MM.1S (cell line): Measurements from ENCODE around the gene ZDHHC11.

ENCODE experiments used
- DNase-seq: peaks from one replicate; pipeline ENCODE4 v3.0.0-alpha.2; 2015
- H2AFZ ChIP-seq: fragments of 300-600 bp; sonication (generic); 2 replicates; pipeline ENCODE4 v1.6.0; 2016; ENCODE audit warnings: antibody characterized with exemption, low read length
- H3F3A ChIP-seq: fragments of 300-600 bp; sonication (generic); 2 replicates; pipeline ENCODE4 v1.6.1; 2016; ENCODE audit warnings: mild to moderate bottlenecking, antibody characterized with exemption, low read length, moderate library complexity, mixed read lengths; ENCODE audit not compliant: insufficient read depth
- H3K27ac ChIP-seq: fragments of 300-600 bp; sonication (generic); 2 replicates; pipeline ENCODE4 v1.5.1; 2016; ENCODE audit warnings: mild to moderate bottlenecking, low read length
- H3K27me3 ChIP-seq: fragments of 300-600 bp; sonication (generic); replicated peaks from 2 replicates; pipeline ENCODE4 v1.6.0; 2016; ENCODE audit warnings: low read length; ENCODE audit not compliant: insufficient read depth
- H3K36me3 ChIP-seq: fragments of 300-600 bp; sonication (generic); replicated peaks from 2 replicates; pipeline ENCODE4 v1.6.1; 2016; ENCODE audit warnings: mild to moderate bottlenecking, low read length, mixed read lengths; ENCODE audit not compliant: insufficient read depth
- H3K4me1 ChIP-seq: fragments of 300-600 bp; sonication (generic); 2 replicates; pipeline ENCODE4 v1.6.1; 2016; ENCODE audit warnings: low read length, mixed read lengths
- H3K4me2 ChIP-seq: fragments of 300-600 bp; sonication (generic); 2 replicates; pipeline ENCODE4 v1.6.0; 2016; ENCODE audit warnings: low read depth, low read length
- H3K4me3 ChIP-seq: fragments of 300-600 bp; sonication (generic); 2 replicates; pipeline ENCODE4 v1.5.1; 2016; ENCODE audit warnings: low read length, mixed read lengths
- H3K79me2 ChIP-seq: fragments of 300-600 bp; sonication (generic); 2 replicates; pipeline ENCODE4 v1.6.1; 2016; ENCODE audit warnings: mixed run types, low read length, mixed read lengths
- H3K9ac ChIP-seq: fragments of 300-600 bp; sonication (generic); 2 replicates; pipeline ENCODE4 v1.6.1; 2016; ENCODE audit warnings: low read length, mixed read lengths
- H3K9me2 ChIP-seq: fragments of 300-600 bp; sonication (generic); replicated peaks from 2 replicates; pipeline ENCODE4 v1.6.1; 2016; ENCODE audit warnings: mild to moderate bottlenecking, low read length, mixed read lengths; ENCODE audit not compliant: insufficient read depth
- H3K9me3 ChIP-seq: fragments of 300-600 bp; sonication (generic); replicated peaks from 2 replicates; pipeline ENCODE4 v1.6.1; 2016; ENCODE audit warnings: mild to moderate bottlenecking, low read length, mixed read lengths; ENCODE audit not compliant: insufficient read depth
- H4K20me1 ChIP-seq: fragments of 300-600 bp; sonication (generic); 2 replicates; pipeline ENCODE4 v1.6.1; 2016; ENCODE audit warnings: mild to moderate bottlenecking, low read length, moderate library complexity, mixed read lengths; ENCODE audit not compliant: insufficient read depth
- CTCF ChIP-seq: fragments of 300-600 bp; sonication (generic); IDR thresholded peaks from 2 replicates; pipeline ENCODE4 v1.5.1; 2016; ENCODE audit warnings: antibody characterized with exemption, low read length, mixed read lengths
- EZH2 ChIP-seq: fragments of 300-600 bp; sonication (generic); optimal IDR thresholded peaks from 2 replicates; pipeline ENCODE3; 2017; ENCODE audit warnings: low read depth, mild to moderate bottlenecking, antibody characterized with exemption, low read length, mixed read lengths
- EZH2phosphoT487 ChIP-seq: fragments of 300-600 bp; sonication (generic); IDR thresholded peaks from 2 replicates; pipeline ENCODE4 v1.6.1; 2018; ENCODE audit warnings: antibody characterized with exemption, low read length

The ZDHHC11 gene

GRCh38 chr5:868428-869135 is 17.8 kb upstream of the ZDHHC11 start:
- no peaks in the 10 kb centered on the region for H3F3A ChIP-seq
- H3K4me3 ChIP-seq, result no peak overlapping the region
- H3K9me3 ChIP-seq, result no peaks in the 10 kb centered on the region
- H3K9me2 ChIP-seq, result no peaks in the 10 kb centered on the region
- no peak overlapping the region for H3K4me2 ChIP-seq
- H3K36me3 ChIP-seq, result peaks cover 9% of the 10 kb centered on the region; the same call in 1 of the 2 replicates
- no peaks in the 10 kb centered on the region for H3K27me3 ChIP-seq
- no peaks in the 10 kb centered on the region; the same call in 1 of the 2 replicates for H3K79me2 ChIP-seq
- no peaks in the 10 kb centered on the region for H3K4me1 ChIP-seq
- no peaks in the 10 kb centered on the region for H4K20me1 ChIP-seq
- H2AFZ ChIP-seq, result no peak overlapping the region
- TF ChIP-seq CTCF, result no peak
- TF ChIP-seq EZH2, result no peak
- no peak for TF ChIP-seq EZH2phosphoT487
- H3K9ac ChIP-seq, result no peak overlapping the region
- DNase-seq, result no peak
- H3K27ac ChIP-seq, result no peak overlapping the region

- H3F3A ChIP-seq, result no peaks in the 10 kb centered on the region
- no peak overlapping the region for H2AFZ ChIP-seq
These were observed 16.6 kb upstream of the ZDHHC11 start for GRCh38 chr5:867300-867870.

GRCh38 chr5:865771-866170 is 15.0 kb upstream of the ZDHHC11 start:
- H3K9ac ChIP-seq, result no peak overlapping the region

More at GRCh38 chr5:867300-867870, 16.6 kb upstream of the ZDHHC11 start:
- no peaks in the 10 kb centered on the region; the same call in 1 of the 2 replicates for H3K79me2 ChIP-seq
- no peak overlapping the region for H3K4me2 ChIP-seq
- no peaks in the 10 kb centered on the region for H3K4me1 ChIP-seq
- DNase-seq, result no peak
- H3K9me3 ChIP-seq, result no peaks in the 10 kb centered on the region
- TF ChIP-seq EZH2phosphoT487 (no peak), CTCF (no peak), EZH2 (no peak)
- no peaks in the 10 kb centered on the region for H3K9me2 ChIP-seq
- no peaks in the 10 kb centered on the region for H4K20me1 ChIP-seq
- H3K36me3 ChIP-seq, result peaks cover 9% of the 10 kb centered on the region; the same call in 1 of the 2 replicates
- H3K27ac ChIP-seq, result no peak overlapping the region
- no peak overlapping the region for H3K4me3 ChIP-seq
- H3K9ac ChIP-seq, result no peak overlapping the region
- H3K27me3 ChIP-seq, result no peaks in the 10 kb centered on the region

More at GRCh38 chr5:865771-866170, 15.0 kb upstream of the ZDHHC11 start:
- Histone ChIP-seq H3K4me3 (no peak overlapping the region), H3K4me2 (no peak overlapping the region), H3K27me3 (no peaks in the 10 kb centered on the region), H4K20me1 (no peaks in the 10 kb centered on the region), H3K36me3 (no peaks in the 10 kb centered on the region), H3K9me2 (no peaks in the 10 kb centered on the region), H3K79me2 (no peaks in the 10 kb centered on the region), H3K4me1 (no peaks in the 10 kb centered on the region), H2AFZ (no peak overlapping the region), H3F3A (no peaks in the 10 kb centered on the region), H3K27ac (no peak overlapping the region), H3K9me3 (no peaks in the 10 kb centered on the region)
- DNase-seq, result no peak
- no peak for TF ChIP-seq EZH2phosphoT487
- no peak for TF ChIP-seq EZH2
- no peak for TF ChIP-seq CTCF
